ENCODE data around the gene TP73. TPM values are rescaled to one million over a fixed set of nuclear protein-coding genes. Genes with fewer than 3 reads are reported as not detected.
A peak's percentile ranks its signal among the peaks of the same experiment; 100 is the strongest.
"Not testable (repeated sequence)": the region's sequence is repeated elsewhere in the genome, so short reads cannot be mapped to it uniquely, and the experiment has no call there.

Gene TP73
- total RNA-seq, 2 donors from 2014 or later, result 5.1 to 15.1 TPM

DNA sequence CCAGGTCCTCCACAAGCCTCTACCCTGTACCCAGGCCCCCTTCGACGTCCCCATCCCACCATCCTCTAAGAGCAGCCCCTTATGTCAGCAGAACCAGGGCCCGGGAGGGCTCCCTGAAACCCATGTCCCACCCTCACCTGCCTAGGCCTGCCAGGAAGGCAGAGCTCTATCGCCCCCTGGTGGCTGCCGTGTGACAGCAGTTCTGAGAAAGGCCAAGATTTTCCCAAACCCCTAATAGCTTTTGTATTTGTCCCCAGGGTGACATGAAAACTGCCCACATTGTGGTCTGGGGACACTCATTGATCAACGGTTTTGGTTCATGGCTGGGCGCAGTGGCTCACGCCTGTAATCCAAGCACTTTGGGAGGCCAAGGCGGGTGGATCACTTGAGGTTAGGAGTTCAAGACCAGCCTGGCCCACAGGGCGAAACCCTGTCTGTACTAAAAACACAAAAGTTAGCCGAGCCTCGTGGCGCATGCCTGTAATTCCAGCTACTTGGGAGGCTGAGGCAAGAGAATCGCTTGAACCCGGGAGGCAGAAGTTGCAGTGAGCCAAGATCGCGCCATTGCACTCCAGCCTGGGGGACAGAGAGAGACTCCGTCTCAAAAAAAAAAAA lies 72.2 kb downstream of the TP73 start:
- H3K36me3 ChIP-seq; H3K4me1 ChIP-seq (replicated peaks); H3K27ac ChIP-seq; H3K4me3 ChIP-seq; H3K9me3 ChIP-seq; H3K27me3 ChIP-seq (replicated peaks; ENCODE audit: insufficient read depth): not testable (repeated sequence)
- intact Hi-C loops (cut with DNase I), result loop anchor here (5.0 kb wide), 1 partner anchor 232 kb away; no protein-coding TSS in a partner anchor
- TF ChIP-seq, protein P1, sequence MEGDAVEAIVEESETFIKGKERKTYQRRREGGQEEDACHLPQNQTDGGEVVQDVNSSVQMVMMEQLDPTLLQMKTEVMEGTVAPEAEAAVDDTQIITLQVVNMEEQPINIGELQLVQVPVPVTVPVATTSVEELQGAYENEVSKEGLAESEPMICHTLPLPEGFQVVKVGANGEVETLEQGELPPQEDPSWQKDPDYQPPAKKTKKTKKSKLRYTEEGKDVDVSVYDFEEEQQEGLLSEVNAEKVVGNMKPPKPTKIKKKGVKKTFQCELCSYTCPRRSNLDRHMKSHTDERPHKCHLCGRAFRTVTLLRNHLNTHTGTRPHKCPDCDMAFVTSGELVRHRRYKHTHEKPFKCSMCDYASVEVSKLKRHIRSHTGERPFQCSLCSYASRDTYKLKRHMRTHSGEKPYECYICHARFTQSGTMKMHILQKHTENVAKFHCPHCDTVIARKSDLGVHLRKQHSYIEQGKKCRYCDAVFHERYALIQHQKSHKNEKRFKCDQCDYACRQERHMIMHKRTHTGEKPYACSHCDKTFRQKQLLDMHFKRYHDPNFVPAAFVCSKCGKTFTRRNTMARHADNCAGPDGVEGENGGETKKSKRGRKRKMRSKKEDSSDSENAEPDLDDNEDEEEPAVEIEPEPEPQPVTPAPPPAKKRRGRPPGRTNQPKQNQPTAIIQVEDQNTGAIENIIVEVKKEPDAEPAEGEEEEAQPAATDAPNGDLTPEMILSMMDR (IDR thresholded peaks at IDR 0.05), result peak; percentile 91 to 96 (median 94)
- peak; percentile 19 for TF ChIP-seq POLR2AphosphoS5 (IDR thresholded peaks at IDR 0.05)
- WGBS, result 42% methylated on average over 18 of the region's 18 CpGs
- DNase-seq (ENCODE audit: low spot score), result peak; percentile 59

GRCh38 chr1:3725366-3725765 lies 73.0 kb downstream of the TP73 start:
- Histone ChIP-seq H3K36me3 (no peaks in the 10 kb centered on the region), H3K4me3 (no peak overlapping the region), H3K9me3 (no peaks in the 10 kb centered on the region), H3K27me3 (replicated peaks; ENCODE audit: insufficient read depth) (no peaks in the 10 kb centered on the region), H3K27ac (no peak overlapping the region), H3K4me1 (replicated peaks) (no peaks in the 10 kb centered on the region)
- DNase-seq (ENCODE audit: low spot score), result no peak
- intact Hi-C loops (cut with DNase I), result no loop called here
- 95% methylated on average over 2 of the region's 2 CpGs for WGBS
- no peak for TF ChIP-seq POLR2AphosphoS5 (IDR thresholded peaks at IDR 0.05)
- no peak for TF ChIP-seq POLR2A (IDR thresholded peaks at IDR 0.05)
- TF ChIP-seq, protein P1 (IDR thresholded peaks at IDR 0.05), result no peak

DNA sequence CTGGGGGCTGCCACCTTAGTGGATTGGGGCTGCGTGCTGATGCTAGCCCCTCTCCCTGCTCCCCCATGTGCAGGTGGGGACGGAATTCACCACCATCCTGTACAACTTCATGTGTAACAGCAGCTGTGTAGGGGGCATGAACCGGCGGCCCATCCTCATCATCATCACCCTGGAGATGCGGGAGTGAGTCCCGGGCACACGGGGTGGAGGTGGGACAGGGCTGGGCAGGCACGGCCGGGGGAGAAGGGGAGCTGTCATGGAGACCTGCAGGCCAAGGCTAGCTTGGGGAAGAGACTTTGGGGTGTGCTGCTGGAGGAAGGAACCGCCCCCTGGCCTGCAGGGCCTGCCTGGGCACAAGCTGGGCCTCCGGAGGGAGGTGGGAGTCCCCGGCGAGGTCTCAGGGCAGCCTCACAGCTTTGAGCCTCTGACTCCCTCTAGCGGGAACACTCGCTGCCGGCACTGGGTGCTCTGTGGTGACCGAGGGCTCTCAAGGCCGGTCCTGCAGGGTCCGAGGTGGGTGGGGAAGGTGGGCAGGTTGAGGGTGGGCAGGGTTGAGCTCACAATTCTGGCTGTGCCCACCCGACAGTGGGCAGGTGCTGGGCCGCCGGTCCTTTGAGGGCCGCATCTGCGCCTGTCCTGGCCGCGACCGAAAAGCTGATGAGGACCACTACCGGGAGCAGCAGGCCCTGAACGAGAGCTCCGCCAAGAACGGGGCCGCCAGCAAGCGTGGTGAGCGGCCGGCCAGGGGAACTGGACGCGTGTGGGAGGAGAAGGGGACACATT lies 74.9 kb downstream of the TP73 start:
- no peak overlapping the region for H3K4me3 ChIP-seq
- intact Hi-C loops (cut with DNase I), result no loop called here
- no peaks in the 10 kb centered on the region for H3K4me1 ChIP-seq (replicated peaks)
- TF ChIP-seq POLR2A (IDR thresholded peaks at IDR 0.05), result no peak
- TF ChIP-seq POLR2AphosphoS5 (IDR thresholded peaks at IDR 0.05), result no peak
- TF ChIP-seq, protein P1 (IDR thresholded peaks at IDR 0.05), result peak in 2 of 4 experiments; percentile 14 to 45
- H3K27ac ChIP-seq, result no peak overlapping the region
- 69% methylated on average over 27 of the region's 37 CpGs for WGBS
- DNase-seq (ENCODE audit: low spot score), result no peak
- no peaks in the 10 kb centered on the region for H3K9me3 ChIP-seq
- H3K36me3 ChIP-seq, result no peaks in the 10 kb centered on the region
- H3K27me3 ChIP-seq (replicated peaks; ENCODE audit: insufficient read depth), result no peaks in the 10 kb centered on the region

DNA sequence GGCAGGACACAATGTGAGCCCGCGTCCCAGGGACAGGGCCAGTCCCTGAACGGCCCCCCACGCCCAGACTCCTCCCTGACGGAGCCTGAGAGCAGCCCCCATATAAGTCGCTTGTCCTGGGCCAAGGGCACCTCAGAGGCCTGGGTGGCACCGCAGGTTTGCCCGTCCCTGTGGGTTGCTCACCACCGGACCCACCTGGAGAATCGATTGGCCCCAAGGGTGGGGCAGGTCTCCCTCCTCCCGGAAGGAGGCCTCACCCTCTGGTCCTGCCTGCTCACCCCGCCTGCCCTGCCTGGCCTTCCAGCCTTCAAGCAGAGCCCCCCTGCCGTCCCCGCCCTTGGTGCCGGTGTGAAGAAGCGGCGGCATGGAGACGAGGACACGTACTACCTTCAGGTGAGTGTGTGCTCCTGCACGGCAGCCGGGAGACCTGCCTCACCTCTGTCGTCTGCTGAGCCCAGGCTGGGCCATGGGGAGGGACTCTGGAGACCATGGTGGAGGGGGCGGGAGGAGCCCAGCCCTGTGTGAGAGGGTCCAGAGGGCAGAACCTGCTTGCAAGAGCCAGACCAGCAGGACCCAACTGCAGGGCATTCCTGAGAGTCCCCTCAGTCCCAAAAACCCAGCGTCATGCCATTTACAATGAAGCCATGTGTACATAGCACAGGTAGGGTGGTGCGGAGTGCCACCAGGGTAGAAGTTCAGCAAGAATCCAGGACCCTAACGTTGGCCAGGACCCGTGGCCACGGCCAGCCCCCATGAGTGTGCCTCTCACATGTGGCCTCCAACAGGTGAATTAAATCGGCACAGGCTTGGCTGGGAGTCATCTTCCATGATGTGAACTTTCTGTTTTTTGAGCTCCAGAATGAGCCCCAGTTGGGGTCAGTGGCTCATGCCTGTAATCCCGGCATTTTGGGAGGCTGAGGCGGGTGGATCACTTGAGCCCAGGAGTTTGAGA lies 75.8 kb downstream of the TP73 start:
- TF ChIP-seq, protein P1 (IDR thresholded peaks at IDR 0.05), result no peak
- TF ChIP-seq POLR2A (IDR thresholded peaks at IDR 0.05) (no peak), POLR2AphosphoS5 (IDR thresholded peaks at IDR 0.05) (no peak)
- no peaks in the 10 kb centered on the region for H3K27me3 ChIP-seq (replicated peaks; ENCODE audit: insufficient read depth)
- DNase-seq (ENCODE audit: low spot score), result no peak
- H3K4me1 ChIP-seq (replicated peaks), result no peaks in the 10 kb centered on the region
- no peaks in the 10 kb centered on the region for H3K9me3 ChIP-seq
- H3K27ac ChIP-seq, result no peak overlapping the region
- H3K36me3 ChIP-seq, result no peaks in the 10 kb centered on the region
- intact Hi-C loops (cut with DNase I), result no loop called here
- H3K4me3 ChIP-seq, result no peak overlapping the region
- WGBS, result 80% methylated on average over 27 of the region's 31 CpGs
